ENCODE data around the gene FBXL12.

FBXL12 gene

GRCh38 chr19:9839415-9839814 lies 20.5 kb upstream of the FBXL12 start:
- no peak overlapping the region for H3K9ac ChIP-seq (ENCODE audit: low read depth, low read length, poor library complexity, severe bottlenecking)
- H4K20me1 ChIP-seq (ENCODE audit: insufficient read depth, low read length, poor library complexity, severe bottlenecking) = peaks cover 15% of the 10 kb centered on the region
- H3K9me2 ChIP-seq (replicated peaks; ENCODE audit: low read depth, low read length) = no peaks in the 10 kb centered on the region
- TF ChIP-seq CTCF (conservative IDR thresholded peaks at IDR 0.05; ENCODE audit: low read length) (no peak), EZH2phosphoT487 (IDR thresholded peaks at IDR 0.05; ENCODE audit: borderline replicate concordance) (no peak)
- H3K4me2 ChIP-seq (ENCODE audit: low read depth, low read length, poor library complexity, severe bottlenecking) = no peak overlapping the region
- H3K79me2 ChIP-seq (ENCODE audit: insufficient read depth, low read length) = peaks cover 34% of the 10 kb centered on the region
- H3K27me3 ChIP-seq (ENCODE audit: insufficient read depth, low read length, poor library complexity, severe bottlenecking) = no peaks in the 10 kb centered on the region
- peaks cover 14% of the 10 kb centered on the region for H3K4me1 ChIP-seq (ENCODE audit: insufficient read depth, low read length, poor library complexity, severe bottlenecking)
- H3F3A ChIP-seq (ENCODE audit: low read depth) = no peaks in the 10 kb centered on the region
- H3K36me3 ChIP-seq (ENCODE audit: insufficient read depth, low read length) = peaks cover 33% of the 10 kb centered on the region; the same call in 1 of the 2 replicates
- no peak overlapping the region for H2AFZ ChIP-seq (ENCODE audit: low read length)
- no peak overlapping the region for H3K4me3 ChIP-seq (ENCODE audit: low read length, poor library complexity, severe bottlenecking)
- H3K9me3 ChIP-seq (ENCODE audit: insufficient read depth, low read depth, low read length) = no peaks in the 10 kb centered on the region

GRCh38 chr19:9838324-9838723 lies 19.4 kb upstream of the FBXL12 start:
- peaks cover 23% of the 10 kb centered on the region; the same call in 1 of the 2 replicates for H3K36me3 ChIP-seq (ENCODE audit: insufficient read depth, low read length)
- no peaks in the 10 kb centered on the region for H3K9me3 ChIP-seq (ENCODE audit: insufficient read depth, low read depth, low read length)
- peaks cover 15% of the 10 kb centered on the region for H4K20me1 ChIP-seq (ENCODE audit: insufficient read depth, low read length, poor library complexity, severe bottlenecking)
- H3K9ac ChIP-seq (ENCODE audit: low read depth, low read length, poor library complexity, severe bottlenecking) = no peak overlapping the region
- no peaks in the 10 kb centered on the region for H3K9me2 ChIP-seq (replicated peaks; ENCODE audit: low read depth, low read length)
- TF ChIP-seq EZH2phosphoT487 (IDR thresholded peaks at IDR 0.05; ENCODE audit: borderline replicate concordance) (no peak), CTCF (conservative IDR thresholded peaks at IDR 0.05; ENCODE audit: low read length) (no peak)
- no peak overlapping the region for H2AFZ ChIP-seq (ENCODE audit: low read length)
- H3K79me2 ChIP-seq (ENCODE audit: insufficient read depth, low read length) = peaks cover 34% of the 10 kb centered on the region
- no peak overlapping the region for H3K4me2 ChIP-seq (ENCODE audit: low read depth, low read length, poor library complexity, severe bottlenecking)
- no peaks in the 10 kb centered on the region for H3K27me3 ChIP-seq (ENCODE audit: insufficient read depth, low read length, poor library complexity, severe bottlenecking)
- no peak overlapping the region for H3K4me3 ChIP-seq (ENCODE audit: low read length, poor library complexity, severe bottlenecking)
- no peaks in the 10 kb centered on the region for H3F3A ChIP-seq (ENCODE audit: low read depth)
- peaks cover 14% of the 10 kb centered on the region for H3K4me1 ChIP-seq (ENCODE audit: insufficient read depth, low read length, poor library complexity, severe bottlenecking)

GRCh38 chr19:9836021-9836420 lies 17.1 kb upstream of the FBXL12 start:
- no peak overlapping the region for H2AFZ ChIP-seq (ENCODE audit: low read length)
- peaks cover 30% of the 10 kb centered on the region for H3K79me2 ChIP-seq (ENCODE audit: insufficient read depth, low read length)
- peak overlapping the region; percentile 100 for H3K4me2 ChIP-seq (ENCODE audit: low read depth, low read length, poor library complexity, severe bottlenecking)
- peak overlapping the region; percentile 96 for H3K9ac ChIP-seq (ENCODE audit: low read depth, low read length, poor library complexity, severe bottlenecking)
- H3K9me2 ChIP-seq (replicated peaks; ENCODE audit: low read depth, low read length) = no peaks in the 10 kb centered on the region
- peaks cover 14% of the 10 kb centered on the region for H3K4me1 ChIP-seq (ENCODE audit: insufficient read depth, low read length, poor library complexity, severe bottlenecking)
- H3F3A ChIP-seq (ENCODE audit: low read depth) = no peaks in the 10 kb centered on the region
- no peaks in the 10 kb centered on the region for H3K9me3 ChIP-seq (ENCODE audit: insufficient read depth, low read depth, low read length)
- no peak for TF ChIP-seq CTCF (conservative IDR thresholded peaks at IDR 0.05; ENCODE audit: low read length)
- TF ChIP-seq EZH2phosphoT487 (IDR thresholded peaks at IDR 0.05; ENCODE audit: borderline replicate concordance) = no peak
- H3K4me3 ChIP-seq (ENCODE audit: low read length, poor library complexity, severe bottlenecking) = peak overlapping the region; percentile 99
- H3K36me3 ChIP-seq (ENCODE audit: insufficient read depth, low read length) = peaks cover 6% of the 10 kb centered on the region; the same call in 1 of the 2 replicates
- H3K27me3 ChIP-seq (ENCODE audit: insufficient read depth, low read length, poor library complexity, severe bottlenecking) = no peaks in the 10 kb centered on the region
- H4K20me1 ChIP-seq (ENCODE audit: insufficient read depth, low read length, poor library complexity, severe bottlenecking) = peaks cover 15% of the 10 kb centered on the region
